WTC11 (cell line): ENCODE data around the gene CER1.

Source experiments
- ETV6 ChIP-seq: sonication (generic); formaldehyde crosslinking; IDR thresholded peaks from 2 replicates; pipeline ENCODE4 v1.8.1; 2022; ENCODE audit warnings: mild to moderate bottlenecking, missing genetic modification reagents
- JUN ChIP-seq: sonication (generic); formaldehyde crosslinking; IDR thresholded peaks from 2 replicates; pipeline ENCODE4 v1.8.0; 2023; ENCODE audit warnings: mild to moderate bottlenecking, missing genetic modification reagents
- MYBL2 ChIP-seq: sonication (generic); formaldehyde crosslinking; IDR thresholded peaks from 2 replicates; pipeline ENCODE4 v1.8.1; 2023; ENCODE audit warnings: mild to moderate bottlenecking, moderate library complexity, missing genetic modification reagents
- NR1H2 ChIP-seq: sonication (generic); formaldehyde crosslinking; IDR thresholded peaks from 2 replicates; pipeline ENCODE4 v1.9.0; 2021; ENCODE audit warnings: mild to moderate bottlenecking, moderate library complexity, missing genetic modification reagents
- SMAD3 ChIP-seq: sonication (generic); formaldehyde crosslinking; IDR thresholded peaks from 2 replicates; pipeline ENCODE4 v1.8.0; 2022; ENCODE audit warnings: missing genetic modification reagents, mild to moderate bottlenecking, borderline replicate concordance
- SP1 ChIP-seq: sonication (generic); formaldehyde crosslinking; conservative IDR thresholded peaks from 2 replicates; pipeline ENCODE4 v1.8.1; 2022; ENCODE audit warnings: missing genetic modification reagents
- TCF7 ChIP-seq: sonication (generic); formaldehyde crosslinking; IDR thresholded peaks from 2 replicates; pipeline ENCODE4 v1.8.0; 2022; ENCODE audit warnings: mild to moderate bottlenecking, low read depth, missing genetic modification reagents, moderate library complexity
- TEAD1 ChIP-seq: sonication (generic); formaldehyde crosslinking; IDR thresholded peaks from 2 replicates; pipeline ENCODE4 v1.8.0; 2022; ENCODE audit warnings: mild to moderate bottlenecking, missing genetic modification reagents
- USF1 ChIP-seq: sonication (generic); formaldehyde crosslinking; IDR thresholded peaks from 2 replicates; pipeline ENCODE4 v1.8.0; 2022; ENCODE audit warnings: mild to moderate bottlenecking, missing genetic modification reagents
- ZNF232 ChIP-seq: sonication (generic); formaldehyde crosslinking; IDR thresholded peaks from 2 replicates; pipeline ENCODE4 v1.8.0; 2022; ENCODE audit warnings: mild to moderate bottlenecking, missing genetic modification reagents
- ZNF423 ChIP-seq: fragments of 250-450 bp; sonication (Bioruptor Pico); IDR thresholded peaks from 2 replicates; pipeline ENCODE4 v2.1.2; 2022; ENCODE audit warnings: mild to moderate bottlenecking, moderate library complexity
- TF ChIP-seq, protein P1 (sequence below): fragments of 200-600 bp; IDR thresholded peaks from 2 replicates; pipeline ENCODE4 v1.8.0; 2022; ENCODE audit warnings: antibody characterized with exemption

DNA sequence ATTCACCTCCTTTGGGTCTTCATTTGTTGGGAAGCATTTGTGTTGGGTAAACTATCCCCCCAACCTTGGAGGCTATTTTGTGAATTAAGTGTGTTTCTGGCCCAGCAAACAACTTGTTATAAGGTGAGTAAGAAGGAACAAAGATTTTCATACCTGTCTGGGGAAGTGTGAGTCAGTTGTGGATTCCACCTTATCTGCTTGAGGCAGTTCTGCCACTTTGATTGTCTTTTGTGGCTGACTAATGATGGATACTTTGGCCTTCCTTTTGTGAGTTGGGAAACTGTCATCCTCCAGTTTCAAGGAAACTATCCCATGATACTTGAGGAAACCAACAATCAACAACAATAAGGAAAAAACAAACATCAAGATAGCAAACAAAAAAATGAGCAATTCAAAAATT lies 24.6 kb upstream of the CER1 start:
- TF ChIP-seq USF1 (CRISPR knock-in tag) (no peak), TCF7 (CRISPR knock-in tag) (no peak), JUN (CRISPR knock-in tag) (no peak), MYBL2 (CRISPR knock-in tag) (no peak), NR1H2 (CRISPR knock-in tag) (no peak), TEAD1 (no peak), SP1 (no peak), ETV6 (CRISPR knock-in tag) (no peak), ZNF423 (CRISPR knock-in tag) (no peak), SMAD3 (CRISPR knock-in tag) (no peak), ZNF232 (CRISPR knock-in tag) (no peak)
- TF ChIP-seq, protein P1, sequence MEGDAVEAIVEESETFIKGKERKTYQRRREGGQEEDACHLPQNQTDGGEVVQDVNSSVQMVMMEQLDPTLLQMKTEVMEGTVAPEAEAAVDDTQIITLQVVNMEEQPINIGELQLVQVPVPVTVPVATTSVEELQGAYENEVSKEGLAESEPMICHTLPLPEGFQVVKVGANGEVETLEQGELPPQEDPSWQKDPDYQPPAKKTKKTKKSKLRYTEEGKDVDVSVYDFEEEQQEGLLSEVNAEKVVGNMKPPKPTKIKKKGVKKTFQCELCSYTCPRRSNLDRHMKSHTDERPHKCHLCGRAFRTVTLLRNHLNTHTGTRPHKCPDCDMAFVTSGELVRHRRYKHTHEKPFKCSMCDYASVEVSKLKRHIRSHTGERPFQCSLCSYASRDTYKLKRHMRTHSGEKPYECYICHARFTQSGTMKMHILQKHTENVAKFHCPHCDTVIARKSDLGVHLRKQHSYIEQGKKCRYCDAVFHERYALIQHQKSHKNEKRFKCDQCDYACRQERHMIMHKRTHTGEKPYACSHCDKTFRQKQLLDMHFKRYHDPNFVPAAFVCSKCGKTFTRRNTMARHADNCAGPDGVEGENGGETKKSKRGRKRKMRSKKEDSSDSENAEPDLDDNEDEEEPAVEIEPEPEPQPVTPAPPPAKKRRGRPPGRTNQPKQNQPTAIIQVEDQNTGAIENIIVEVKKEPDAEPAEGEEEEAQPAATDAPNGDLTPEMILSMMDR, result no peak
